HepG2 (cell line): ENCODE results near the gene SOBP. TPM values are rescaled to one million over a fixed set of nuclear protein-coding genes. Genes with fewer than 3 reads are reported as not detected.

Experiments
- ATF4 ChIP-seq, 2 experiments: fragments of 450-650 bp in 1 of 2; sonication (generic) in 1 of 2; formaldehyde crosslinking; IDR thresholded peaks; 2 replicates each; pipeline versions ENCODE4 v1.5.0 to v1.8.0; 2020 to 2022; ENCODE audit warnings: mild to moderate bottlenecking in 1 of 2, missing genetic modification reagents in 1 of 2
- HNF4G ChIP-seq, 2 experiments: sonication (generic) in 1 of 2; formaldehyde crosslinking in 1 of 2; IDR thresholded peaks; 2 replicates each; pipeline versions ENCODE4 v1.4.0 to v1.6.1; 2011 to 2020; ENCODE audit warnings: borderline replicate concordance in 2 of 2, low read depth in 2 of 2, mild to moderate bottlenecking in 2 of 2, low read length in 1 of 2, missing genetic modification reagents in 1 of 2, moderate library complexity in 1 of 2
- MTERF4 ChIP-seq: sonication (generic); formaldehyde crosslinking; IDR thresholded peaks from 2 replicates; pipeline ENCODE4 v1.8.0; 2023; ENCODE audit warnings: mild to moderate bottlenecking, missing genetic modification reagents
- RNF2 ChIP-seq: fragments of 450-650 bp; conservative IDR thresholded peaks from 2 replicates; pipeline ENCODE4 v1.6.1; 2016; ENCODE audit warnings: low read depth
- ZBTB20 ChIP-seq: sonication (generic); formaldehyde crosslinking; IDR thresholded peaks from 2 replicates; pipeline ENCODE4 v1.8.1; 2023; ENCODE audit warnings: missing genetic modification reagents, low read depth, mild to moderate bottlenecking, borderline replicate concordance
- ZNF556 ChIP-seq: sonication (generic); formaldehyde crosslinking; IDR thresholded peaks from 2 replicates; pipeline ENCODE4 v1.4.0; 2020; ENCODE audit warnings: mild to moderate bottlenecking, missing genetic modification reagents, borderline replicate concordance
- ZNF569 ChIP-seq: sonication (generic); formaldehyde crosslinking; IDR thresholded peaks from 2 replicates; pipeline ENCODE4 v1.5.0; 2020; ENCODE audit warnings: mild to moderate bottlenecking, missing genetic modification reagents, moderate library complexity, borderline replicate concordance
- ZNF577 ChIP-seq: sonication (generic); formaldehyde crosslinking; IDR thresholded peaks from 2 replicates; pipeline ENCODE4 v1.4.0; 2020; ENCODE audit warnings: mild to moderate bottlenecking, low read depth, missing genetic modification reagents, borderline replicate concordance
- ZNF703 ChIP-seq: sonication (generic); formaldehyde crosslinking; IDR thresholded peaks from 2 replicates; pipeline ENCODE4 v1.5.1; 2020; ENCODE audit warnings: missing genetic modification reagents, mild to moderate bottlenecking, moderate library complexity, borderline replicate concordance
- ZNF777 ChIP-seq: sonication (generic); formaldehyde crosslinking; IDR thresholded peaks from 2 replicates; pipeline ENCODE4 v1.4.0; 2020; ENCODE audit warnings: missing genetic modification reagents
- ZNF891 ChIP-seq: sonication (generic); formaldehyde crosslinking; IDR thresholded peaks from 2 replicates; pipeline ENCODE4 v1.5.0; 2020; ENCODE audit warnings: mild to moderate bottlenecking, missing genetic modification reagents
- polyA plus RNA-seq, 8 experiments: library from polyadenylated mRNA; depleted of rRNA in 3 of 8; stranded (reverse) in 7 of 8; unstranded in 1 of 8; fragments of >200 nt; fragmentation: Illumina TruSeq in 4 of 8; extraction: Trizol in 4 of 8; gene quantifications; 2 replicates each; pipeline versions ENCODE4 v1.2.1 to v1.2.3, GENCODE V29; 2011 to 2016; ENCODE audit warnings: low read depth in 4 of 8, missing spikeins in 1 of 8, mixed read lengths in 1 of 8; ENCODE audit not compliant: insufficient read depth in 1 of 8
- total RNA-seq, 5 experiments: library from RNA; depleted of rRNA; stranded (reverse); fragments of >200 nt; fragmentation: Illumina TruSeq; extraction: Trizol; gene quantifications; 2 replicates each; pipeline ENCODE4 v1.2.3, GENCODE V29; 2016; ENCODE audit warnings: low read depth in 1 of 5
- TF ChIP-seq, protein P1 (sequence below): sonication (generic); formaldehyde crosslinking; IDR thresholded peaks from 2 replicates; pipeline ENCODE4 v1.5.0; 2020; ENCODE audit warnings: missing genetic modification reagents
- TF ChIP-seq, protein P2 (sequence below): IDR thresholded peaks from 2 replicates; pipeline ENCODE4 v1.6.1; 2016; ENCODE audit warnings: mild to moderate bottlenecking
- TF ChIP-seq, protein P3 (sequence below): sonication (generic); formaldehyde crosslinking; IDR thresholded peaks from one replicate; pipeline ENCODE4 v1.5.1; 2020; ENCODE audit warnings: mild to moderate bottlenecking, missing genetic modification reagents; ENCODE audit errors: not compliant biosample characterization

Gene SOBP
- total and polyA plus RNA-seq, 2 of the 13 experiments (the other 11 are each of a cell fraction or from before 2014, with no cell fraction given), result 1.5 to 6.9 TPM

DNA sequence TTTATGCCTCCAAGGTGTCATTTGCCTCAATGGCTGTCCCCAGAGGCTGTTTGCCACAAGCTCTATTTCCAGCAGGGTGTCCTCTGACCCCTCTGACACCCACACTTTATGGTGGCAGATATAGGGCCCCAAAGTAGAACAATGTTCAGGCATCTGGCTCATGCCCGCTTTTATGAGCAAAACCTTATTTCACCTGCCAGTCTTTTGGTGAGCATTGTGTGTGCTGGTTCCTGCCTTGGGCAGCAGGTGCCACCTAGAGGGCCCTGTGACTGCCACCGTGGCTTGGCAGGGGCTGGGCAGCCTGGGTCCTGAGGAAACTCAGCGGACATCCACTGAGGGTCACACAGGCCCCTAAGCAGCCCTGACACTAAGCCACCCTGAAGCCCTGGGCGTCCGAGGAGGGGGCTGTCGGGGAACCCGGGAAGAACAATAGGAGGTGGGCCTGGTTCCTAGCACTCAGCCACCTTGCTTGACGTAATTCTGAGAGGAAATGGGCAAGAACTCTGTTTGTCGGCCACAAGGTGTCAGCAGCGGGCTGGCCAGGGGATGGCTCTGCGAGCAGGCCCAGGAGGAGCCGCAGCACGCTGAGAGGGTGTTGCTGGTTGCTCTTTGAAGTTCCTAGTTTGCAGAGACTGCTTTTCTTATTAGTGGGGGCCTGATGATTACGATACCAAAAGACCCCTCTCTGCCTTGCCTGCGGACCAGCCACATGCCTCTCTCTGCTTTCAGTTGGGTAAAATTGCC, 185.2 kb downstream of the SOBP start (continued):
- TF ChIP-seq ZNF569 (no peak), HNF4G (IDR thresholded peaks at IDR 0.05; ENCODE audit: borderline replicate concordance, low read depth, low read length) (no peak), HNF4G (CRISPR knock-in tag; IDR thresholded peaks at IDR 0.05; ENCODE audit: borderline replicate concordance, low read depth) (0 out of 2 replicates have a peak, but pooled peaks have one; percentile 16), ZNF703 (no peak), ZBTB20 (peak; percentile 33; the same call in 1 of the 2 replicates), ZNF556 (CRISPR knock-in tag) (0 out of 2 replicates have a peak, but pooled peaks have one; percentile 59), ZNF777 (peak; percentile 74; the same call in 1 of the 2 replicates), MTERF4 (CRISPR knock-in tag) (peak; percentile 58; the same call in 1 of the 2 replicates), ZNF891 (CRISPR knock-in tag) (peak; percentile 81), ZNF577 (CRISPR knock-in tag) (no peak), ATF4 (CRISPR knock-in tag; IDR thresholded peaks at IDR 0.05) (peak in 1 of 2 experiments; percentile 78; a peak in 2 of 4 replicates), RNF2 (0 out of 2 replicates have a peak, but pooled peaks have one; percentile 36)
- TF ChIP-seq, protein P1, sequence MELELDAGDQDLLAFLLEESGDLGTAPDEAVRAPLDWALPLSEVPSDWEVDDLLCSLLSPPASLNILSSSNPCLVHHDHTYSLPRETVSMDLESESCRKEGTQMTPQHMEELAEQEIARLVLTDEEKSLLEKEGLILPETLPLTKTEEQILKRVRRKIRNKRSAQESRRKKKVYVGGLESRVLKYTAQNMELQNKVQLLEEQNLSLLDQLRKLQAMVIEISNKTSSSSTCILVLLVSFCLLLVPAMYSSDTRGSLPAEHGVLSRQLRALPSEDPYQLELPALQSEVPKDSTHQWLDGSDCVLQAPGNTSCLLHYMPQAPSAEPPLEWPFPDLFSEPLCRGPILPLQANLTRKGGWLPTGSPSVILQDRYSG (CRISPR knock-in tag), result no peak
- TF ChIP-seq, protein P2, sequence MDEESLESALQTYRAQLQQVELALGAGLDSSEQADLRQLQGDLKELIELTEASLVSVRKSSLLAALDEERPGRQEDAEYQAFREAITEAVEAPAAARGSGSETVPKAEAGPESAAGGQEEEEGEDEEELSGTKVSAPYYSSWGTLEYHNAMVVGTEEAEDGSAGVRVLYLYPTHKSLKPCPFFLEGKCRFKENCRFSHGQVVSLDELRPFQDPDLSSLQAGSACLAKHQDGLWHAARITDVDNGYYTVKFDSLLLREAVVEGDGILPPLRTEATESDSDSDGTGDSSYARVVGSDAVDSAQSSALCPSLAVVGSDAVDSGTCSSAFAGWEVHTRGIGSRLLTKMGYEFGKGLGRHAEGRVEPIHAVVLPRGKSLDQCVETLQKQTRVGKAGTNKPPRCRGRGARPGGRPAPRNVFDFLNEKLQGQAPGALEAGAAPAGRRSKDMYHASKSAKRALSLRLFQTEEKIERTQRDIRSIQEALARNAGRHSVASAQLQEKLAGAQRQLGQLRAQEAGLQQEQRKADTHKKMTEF (CRISPR knock-in tag), result 0 out of 2 replicates have a peak, but pooled peaks have one; percentile 34
- TF ChIP-seq, protein P3, sequence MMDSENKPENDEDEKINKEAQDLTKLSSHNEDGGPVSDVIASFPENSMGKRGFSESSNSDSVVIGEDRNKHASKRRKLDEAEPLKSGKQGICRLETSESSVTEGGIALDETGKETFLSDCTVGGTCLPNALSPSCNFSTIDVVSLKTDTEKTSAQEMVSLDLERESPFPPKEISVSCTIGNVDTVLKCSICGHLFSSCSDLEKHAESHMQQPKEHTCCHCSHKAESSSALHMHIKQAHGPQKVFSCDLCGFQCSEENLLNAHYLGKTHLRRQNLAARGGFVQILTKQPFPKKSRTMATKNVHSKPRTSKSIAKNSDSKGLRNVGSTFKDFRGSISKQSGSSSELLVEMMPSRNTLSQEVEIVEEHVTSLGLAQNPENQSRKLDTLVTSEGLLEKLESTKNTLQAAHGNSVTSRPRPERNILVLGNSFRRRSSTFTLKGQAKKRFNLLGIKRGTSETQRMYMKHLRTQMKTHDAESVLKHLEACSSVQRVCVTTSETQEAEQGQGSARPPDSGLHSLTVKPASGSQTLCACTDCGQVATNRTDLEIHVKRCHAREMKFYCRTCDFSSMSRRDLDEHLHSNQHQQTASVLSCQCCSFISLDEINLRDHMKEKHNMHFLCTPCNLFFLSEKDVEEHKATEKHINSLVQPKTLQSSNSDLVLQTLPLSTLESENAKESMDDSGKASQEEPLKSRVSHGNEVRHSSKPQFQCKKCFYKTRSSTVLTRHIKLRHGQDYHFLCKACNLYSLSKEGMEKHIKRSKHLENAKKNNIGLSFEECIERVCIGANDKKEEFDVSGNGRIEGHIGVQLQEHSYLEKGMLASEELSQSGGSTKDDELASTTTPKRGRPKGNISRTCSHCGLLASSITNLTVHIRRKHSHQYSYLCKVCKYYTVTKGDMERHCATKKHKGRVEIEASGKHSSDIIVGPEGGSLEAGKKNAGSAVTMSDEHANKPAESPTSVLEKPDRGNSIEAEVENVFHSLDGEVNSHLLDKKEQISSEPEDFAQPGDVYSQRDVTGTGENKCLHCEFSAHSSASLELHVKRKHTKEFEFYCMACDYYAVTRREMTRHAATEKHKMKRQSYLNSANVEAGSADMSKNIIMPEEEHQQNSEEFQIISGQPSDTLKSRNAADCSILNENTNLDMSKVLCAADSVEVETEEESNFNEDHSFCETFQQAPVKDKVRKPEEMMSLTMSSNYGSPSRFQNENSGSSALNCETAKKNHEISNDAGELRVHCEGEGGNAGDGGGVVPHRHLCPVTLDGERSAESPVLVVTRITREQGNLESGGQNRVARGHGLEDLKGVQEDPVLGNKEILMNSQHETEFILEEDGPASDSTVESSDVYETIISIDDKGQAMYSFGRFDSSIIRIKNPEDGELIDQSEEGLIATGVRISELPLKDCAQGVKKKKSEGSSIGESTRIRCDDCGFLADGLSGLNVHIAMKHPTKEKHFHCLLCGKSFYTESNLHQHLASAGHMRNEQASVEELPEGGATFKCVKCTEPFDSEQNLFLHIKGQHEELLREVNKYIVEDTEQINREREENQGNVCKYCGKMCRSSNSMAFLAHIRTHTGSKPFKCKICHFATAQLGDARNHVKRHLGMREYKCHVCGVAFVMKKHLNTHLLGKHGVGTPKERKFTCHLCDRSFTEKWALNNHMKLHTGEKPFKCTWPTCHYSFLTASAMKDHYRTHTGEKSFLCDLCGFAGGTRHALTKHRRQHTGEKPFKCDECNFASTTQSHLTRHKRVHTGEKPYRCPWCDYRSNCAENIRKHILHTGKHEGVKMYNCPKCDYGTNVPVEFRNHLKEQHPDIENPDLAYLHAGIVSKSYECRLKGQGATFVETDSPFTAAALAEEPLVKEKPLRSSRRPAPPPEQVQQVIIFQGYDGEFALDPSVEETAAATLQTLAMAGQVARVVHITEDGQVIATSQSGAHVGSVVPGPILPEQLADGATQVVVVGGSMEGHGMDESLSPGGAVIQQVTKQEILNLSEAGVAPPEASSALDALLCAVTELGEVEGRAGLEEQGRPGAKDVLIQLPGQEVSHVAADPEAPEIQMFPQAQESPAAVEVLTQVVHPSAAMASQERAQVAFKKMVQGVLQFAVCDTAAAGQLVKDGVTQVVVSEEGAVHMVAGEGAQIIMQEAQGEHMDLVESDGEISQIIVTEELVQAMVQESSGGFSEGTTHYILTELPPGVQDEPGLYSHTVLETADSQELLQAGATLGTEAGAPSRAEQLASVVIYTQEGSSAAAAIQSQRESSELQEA, result no peak
